WTC11 (cell line): ENCODE measurements around the gene CEP170B. TPM values are rescaled to one million over a fixed set of nuclear protein-coding genes. Genes with fewer than 3 reads are reported as not detected.

Experiments used
- ATAC-seq: fragments of 200-7000 bp; cut with Tn5 transposase; 2 replicates; pipeline ENCODE4 v1.10.0; 2021; ENCODE audit warnings: mild to moderate bottlenecking, moderate library complexity
- CTCF ChIA-PET: fragments of 300-600 bp; sonication (Branson Sonifier 250); formaldehyde crosslinking; loops from one replicate; lab custom pipeline; 2021; ENCODE audit warnings: antibody characterized with exemption; lab: Charles Lee
- POLR2A ChIA-PET: fragments of 350-600 bp; sonication (Branson Sonifier 250); formaldehyde crosslinking; loops from one replicate; lab custom pipeline; 2021; ENCODE audit warnings: antibody characterized with exemption; lab: Charles Lee
- DNase-seq: peaks from one replicate; pipeline ENCODE4 v3.0.0; 2021; ENCODE audit warnings: low spot score
- H3K27ac Mint-ChIP-seq: 2 replicates; pipeline ENCODE4 v1.8.0; 2021; ENCODE audit warnings: mixed read lengths
- H3K27me3 Mint-ChIP-seq: 2 replicates; pipeline ENCODE4 v1.8.0; 2021; ENCODE audit warnings: low read depth, mild to moderate bottlenecking, moderate library complexity, mixed read lengths
- H3K36me3 Mint-ChIP-seq: 2 replicates; pipeline ENCODE4 v1.8.0; 2021; ENCODE audit warnings: mixed read lengths
- H3K4me1 Mint-ChIP-seq: 2 replicates; pipeline ENCODE4 v1.8.0; 2022; ENCODE audit warnings: mixed read lengths
- H3K4me3 Mint-ChIP-seq: 2 replicates; pipeline ENCODE4 v1.8.0; 2021; ENCODE audit warnings: mild to moderate bottlenecking, moderate library complexity, mixed read lengths
- H3K9me3 Mint-ChIP-seq: 2 replicates; pipeline ENCODE4 v1.8.0; 2021; ENCODE audit warnings: mixed read lengths
- ESRRA ChIP-seq: sonication (generic); formaldehyde crosslinking; IDR thresholded peaks from 2 replicates; pipeline ENCODE4 v1.8.1; 2022; ENCODE audit warnings: mild to moderate bottlenecking, missing genetic modification reagents, borderline replicate concordance
- ETV6 ChIP-seq: sonication (generic); formaldehyde crosslinking; IDR thresholded peaks from 2 replicates; pipeline ENCODE4 v1.8.1; 2022; ENCODE audit warnings: mild to moderate bottlenecking, missing genetic modification reagents
- FOXK1 ChIP-seq: sonication (generic); formaldehyde crosslinking; IDR thresholded peaks from 2 replicates; pipeline ENCODE4 v1.8.0; 2022; ENCODE audit warnings: mild to moderate bottlenecking, moderate library complexity, missing genetic modification reagents
- GRHL2 ChIP-seq: fragments of 250-450 bp; sonication (Bioruptor Pico); IDR thresholded peaks from 2 replicates; pipeline ENCODE4 v1.8.0; 2022; ENCODE audit warnings: mild to moderate bottlenecking, moderate library complexity; ENCODE audit not compliant: insufficient replicate concordance, severe bottlenecking
- HMGA2 ChIP-seq: fragments of 250-450 bp; sonication (Bioruptor Pico); IDR thresholded peaks from 2 replicates; pipeline ENCODE4 v1.4.0; 2021; ENCODE audit warnings: mild to moderate bottlenecking, moderate library complexity
- JUN ChIP-seq: sonication (generic); formaldehyde crosslinking; IDR thresholded peaks from 2 replicates; pipeline ENCODE4 v1.8.0; 2023; ENCODE audit warnings: mild to moderate bottlenecking, missing genetic modification reagents
- MXD4 ChIP-seq: fragments of 250-450 bp; sonication (Bioruptor Pico); IDR thresholded peaks from 2 replicates; pipeline ENCODE4 v1.8.0; 2021; ENCODE audit warnings: mild to moderate bottlenecking, moderate library complexity, borderline replicate concordance
- MYBL2 ChIP-seq: sonication (generic); formaldehyde crosslinking; IDR thresholded peaks from 2 replicates; pipeline ENCODE4 v1.8.1; 2023; ENCODE audit warnings: mild to moderate bottlenecking, moderate library complexity, missing genetic modification reagents
- OVOL2 ChIP-seq: fragments of 250-450 bp; sonication (Bioruptor Pico); IDR thresholded peaks from 2 replicates; pipeline ENCODE4 v1.9.0; 2021; ENCODE audit warnings: mild to moderate bottlenecking, borderline replicate concordance
- RORB ChIP-seq: fragments of 250-450 bp; sonication (Bioruptor Pico); IDR thresholded peaks from 2 replicates; pipeline ENCODE4 v1.9.0; 2021; ENCODE audit warnings: mild to moderate bottlenecking
- SMAD4 ChIP-seq: sonication (generic); formaldehyde crosslinking; IDR thresholded peaks from 2 replicates; pipeline ENCODE4 v1.8.0; 2022; ENCODE audit warnings: mild to moderate bottlenecking, missing genetic modification reagents
- ZNF219 ChIP-seq: sonication (generic); formaldehyde crosslinking; IDR thresholded peaks from 2 replicates; pipeline ENCODE4 v1.8.0; 2023; ENCODE audit warnings: missing genetic modification reagents, mild to moderate bottlenecking, borderline replicate concordance
- ZNF317 ChIP-seq: sonication (generic); formaldehyde crosslinking; IDR thresholded peaks from 2 replicates; pipeline ENCODE4 v1.8.1; 2023; ENCODE audit warnings: low read depth, mild to moderate bottlenecking, moderate library complexity, missing genetic modification reagents, borderline replicate concordance
- ZNF671 ChIP-seq: fragments of 250-450 bp; sonication (Bioruptor Pico); IDR thresholded peaks from 2 replicates; pipeline ENCODE4 v1.8.0; 2021; ENCODE audit warnings: mild to moderate bottlenecking
- total RNA-seq: library from RNA; stranded (reverse); gene quantifications from 3 replicates; pipeline ENCODE4 v1.2.3, GENCODE V29; 2021
- TF ChIP-seq, protein P1 (sequence below): sonication (generic); formaldehyde crosslinking; IDR thresholded peaks from 2 replicates; pipeline ENCODE4 v1.8.0; 2023; ENCODE audit warnings: missing genetic modification reagents, mild to moderate bottlenecking, borderline replicate concordance
- TF ChIP-seq, protein P2 (sequence below): fragments of 250-450 bp; sonication (Bioruptor Pico); IDR thresholded peaks from 2 replicates; pipeline ENCODE4 v2.1.2; 2022; ENCODE audit warnings: mild to moderate bottlenecking, moderate library complexity
- TF ChIP-seq, protein P3 (sequence below): sonication (generic); formaldehyde crosslinking; conservative IDR thresholded peaks from 2 replicates; pipeline ENCODE4 v1.8.1; 2023; ENCODE audit warnings: mild to moderate bottlenecking, low read depth, missing genetic modification reagents, moderate library complexity
- TF ChIP-seq, protein P4 (sequence below): sonication (generic); formaldehyde crosslinking; IDR thresholded peaks from 2 replicates; pipeline ENCODE4 v1.8.0; 2023; ENCODE audit warnings: missing genetic modification reagents
- TF ChIP-seq, protein P5 (sequence below): fragments of 250-450 bp; sonication (Bioruptor Pico); IDR thresholded peaks from 2 replicates; pipeline ENCODE4 v1.9.0; 2021; ENCODE audit warnings: moderate library complexity, mild to moderate bottlenecking, inconsistent platforms, borderline replicate concordance
- TF ChIP-seq, protein P6 (sequence below): sonication (generic); formaldehyde crosslinking; IDR thresholded peaks from 2 replicates; pipeline ENCODE4 v1.8.1; 2022; ENCODE audit warnings: mild to moderate bottlenecking, missing genetic modification reagents, moderate library complexity, borderline replicate concordance

CEP170B gene
- total RNA-seq, 1 experiment from 2014 or later: 47.0 TPM

DNA sequence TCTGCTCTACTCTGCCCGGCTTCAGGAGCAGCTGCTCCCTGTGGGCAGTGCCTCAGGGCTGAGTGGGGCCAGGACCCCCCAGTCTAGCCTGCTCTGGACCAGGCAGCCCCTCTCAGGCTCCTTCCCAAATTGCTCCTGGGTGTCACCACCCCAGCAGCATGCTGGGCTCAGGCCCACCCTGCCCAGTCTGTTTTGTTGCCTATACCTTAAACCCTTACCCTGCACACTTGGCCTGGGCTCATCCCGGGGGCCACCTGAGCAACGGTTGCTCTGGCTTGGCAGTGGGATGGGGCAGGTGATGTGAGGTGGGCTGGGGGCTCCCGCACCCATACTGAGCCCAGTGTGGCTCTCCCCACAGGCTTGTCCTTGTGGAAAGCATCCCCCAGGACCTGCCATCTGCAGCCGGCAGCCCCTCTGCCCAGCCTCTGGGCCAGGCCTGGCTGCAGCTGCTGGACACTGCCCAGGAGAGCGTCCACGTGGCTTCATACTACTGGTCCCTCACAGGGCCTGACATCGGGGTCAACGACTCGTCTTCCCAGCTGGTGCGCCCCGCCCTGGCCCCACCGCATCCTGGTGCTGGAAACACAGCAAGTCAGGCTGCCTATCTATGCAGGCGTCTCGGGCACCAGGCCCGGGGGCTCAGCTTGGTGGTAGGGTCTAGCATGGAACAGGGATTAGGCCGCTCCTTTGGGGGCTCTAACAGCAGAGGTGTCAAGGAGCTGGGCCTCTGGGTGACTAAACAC is 63.5 kb downstream of the CEP170B start:
- ChIA-PET CTCF (interaction anchor here (1.0 to 1.7 kb wide), 8 partner anchors 12 to 117 kb away, joined by 3 to 5 read pairs (median 4); partner anchors contain the start of gene CLBA1), POLR2A (no interaction called here)
- no peaks in the 10 kb centered on the region for H3K36me3 Mint-ChIP-seq
- no peak overlapping the region for H3K4me3 Mint-ChIP-seq
- no peaks in the 10 kb centered on the region for H3K4me1 Mint-ChIP-seq
- H3K9me3 Mint-ChIP-seq: peaks cover 5% of the 10 kb centered on the region
- TF ChIP-seq ZNF317 (no peak), GRHL2 (CRISPR knock-in tag) (no peak), SMAD4 (no peak), OVOL2 (no peak)
- TF ChIP-seq, protein P1, sequence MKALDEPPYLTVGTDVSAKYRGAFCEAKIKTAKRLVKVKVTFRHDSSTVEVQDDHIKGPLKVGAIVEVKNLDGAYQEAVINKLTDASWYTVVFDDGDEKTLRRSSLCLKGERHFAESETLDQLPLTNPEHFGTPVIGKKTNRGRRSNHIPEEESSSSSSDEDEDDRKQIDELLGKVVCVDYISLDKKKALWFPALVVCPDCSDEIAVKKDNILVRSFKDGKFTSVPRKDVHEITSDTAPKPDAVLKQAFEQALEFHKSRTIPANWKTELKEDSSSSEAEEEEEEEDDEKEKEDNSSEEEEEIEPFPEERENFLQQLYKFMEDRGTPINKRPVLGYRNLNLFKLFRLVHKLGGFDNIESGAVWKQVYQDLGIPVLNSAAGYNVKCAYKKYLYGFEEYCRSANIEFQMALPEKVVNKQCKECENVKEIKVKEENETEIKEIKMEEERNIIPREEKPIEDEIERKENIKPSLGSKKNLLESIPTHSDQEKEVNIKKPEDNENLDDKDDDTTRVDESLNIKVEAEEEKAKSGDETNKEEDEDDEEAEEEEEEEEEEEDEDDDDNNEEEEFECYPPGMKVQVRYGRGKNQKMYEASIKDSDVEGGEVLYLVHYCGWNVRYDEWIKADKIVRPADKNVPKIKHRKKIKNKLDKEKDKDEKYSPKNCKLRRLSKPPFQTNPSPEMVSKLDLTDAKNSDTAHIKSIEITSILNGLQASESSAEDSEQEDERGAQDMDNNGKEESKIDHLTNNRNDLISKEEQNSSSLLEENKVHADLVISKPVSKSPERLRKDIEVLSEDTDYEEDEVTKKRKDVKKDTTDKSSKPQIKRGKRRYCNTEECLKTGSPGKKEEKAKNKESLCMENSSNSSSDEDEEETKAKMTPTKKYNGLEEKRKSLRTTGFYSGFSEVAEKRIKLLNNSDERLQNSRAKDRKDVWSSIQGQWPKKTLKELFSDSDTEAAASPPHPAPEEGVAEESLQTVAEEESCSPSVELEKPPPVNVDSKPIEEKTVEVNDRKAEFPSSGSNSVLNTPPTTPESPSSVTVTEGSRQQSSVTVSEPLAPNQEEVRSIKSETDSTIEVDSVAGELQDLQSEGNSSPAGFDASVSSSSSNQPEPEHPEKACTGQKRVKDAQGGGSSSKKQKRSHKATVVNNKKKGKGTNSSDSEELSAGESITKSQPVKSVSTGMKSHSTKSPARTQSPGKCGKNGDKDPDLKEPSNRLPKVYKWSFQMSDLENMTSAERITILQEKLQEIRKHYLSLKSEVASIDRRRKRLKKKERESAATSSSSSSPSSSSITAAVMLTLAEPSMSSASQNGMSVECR (CRISPR knock-in tag): no peak
- H3K27ac Mint-ChIP-seq: no peak overlapping the region
- DNase-seq: peak; percentile 5
- no peak for ATAC-seq
- peaks cover 37% of the 10 kb centered on the region for H3K27me3 Mint-ChIP-seq

DNA sequence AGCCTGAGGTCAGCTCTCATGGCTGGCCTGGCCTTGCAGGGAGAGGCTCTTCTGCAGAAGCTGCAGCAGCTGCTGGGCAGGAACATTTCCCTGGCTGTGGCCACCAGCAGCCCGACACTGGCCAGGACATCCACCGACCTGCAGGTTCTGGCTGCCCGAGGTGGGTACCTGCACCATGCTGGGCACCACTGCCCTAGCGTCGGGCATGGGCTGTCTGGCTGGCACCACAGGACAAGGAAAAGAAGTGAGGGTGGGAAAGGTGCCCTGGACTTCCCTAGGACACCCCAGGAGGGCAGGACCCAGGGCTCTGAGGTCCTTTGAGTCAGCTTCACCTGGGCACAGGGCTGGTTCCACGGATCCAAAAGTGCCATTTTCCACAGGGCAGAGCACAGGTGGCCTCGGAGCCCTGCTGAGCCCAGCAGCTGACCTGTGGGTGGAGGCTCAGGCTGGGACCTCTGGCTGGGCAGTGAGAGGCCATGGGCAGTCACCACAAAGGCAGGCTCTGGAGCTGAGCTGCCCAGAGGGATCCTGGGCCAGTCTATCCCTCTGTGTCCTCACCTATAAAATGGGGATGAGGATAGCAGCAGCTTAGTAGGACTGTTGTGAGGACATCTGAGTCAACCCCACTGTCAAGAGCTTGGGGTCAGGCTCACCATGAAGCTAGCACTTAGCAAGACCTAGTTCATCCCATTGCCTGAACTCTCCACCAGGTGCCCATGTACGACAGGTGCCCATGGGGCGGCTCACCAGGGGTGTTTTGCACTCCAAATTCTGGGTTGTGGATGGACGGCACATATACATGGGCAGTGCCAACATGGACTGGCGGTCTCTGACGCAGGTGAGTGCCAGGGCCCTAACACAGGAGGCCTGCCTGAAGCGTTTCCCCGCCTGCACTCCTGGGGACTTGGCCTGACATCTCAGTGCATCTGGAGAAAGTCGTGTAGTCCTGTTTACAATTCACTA is 64.5 kb downstream of the CEP170B start:
- Mint-ChIP-seq H3K4me1 (no peaks in the 10 kb centered on the region), H3K27me3 (peaks cover 43% of the 10 kb centered on the region), H3K36me3 (no peaks in the 10 kb centered on the region), H3K4me3 (no peak overlapping the region), H3K9me3 (no peaks in the 10 kb centered on the region), H3K27ac (no peak overlapping the region)
- CTCF ChIA-PET: interaction anchor here (1.3 kb wide), 1 partner anchor 11 kb away, joined by 4 read pairs; no protein-coding TSS in a partner anchor
- TF ChIP-seq RORB (CRISPR knock-in tag) (no peak), JUN (CRISPR knock-in tag) (no peak), MYBL2 (CRISPR knock-in tag) (no peak), ESRRA (CRISPR knock-in tag) (no peak), MXD4 (CRISPR knock-in tag) (no peak), ETV6 (CRISPR knock-in tag) (no peak), HMGA2 (CRISPR knock-in tag) (no peak), FOXK1 (no peak), ZNF219 (CRISPR knock-in tag) (no peak), ZNF671 (CRISPR knock-in tag) (no peak)
- TF ChIP-seq, protein P2, sequence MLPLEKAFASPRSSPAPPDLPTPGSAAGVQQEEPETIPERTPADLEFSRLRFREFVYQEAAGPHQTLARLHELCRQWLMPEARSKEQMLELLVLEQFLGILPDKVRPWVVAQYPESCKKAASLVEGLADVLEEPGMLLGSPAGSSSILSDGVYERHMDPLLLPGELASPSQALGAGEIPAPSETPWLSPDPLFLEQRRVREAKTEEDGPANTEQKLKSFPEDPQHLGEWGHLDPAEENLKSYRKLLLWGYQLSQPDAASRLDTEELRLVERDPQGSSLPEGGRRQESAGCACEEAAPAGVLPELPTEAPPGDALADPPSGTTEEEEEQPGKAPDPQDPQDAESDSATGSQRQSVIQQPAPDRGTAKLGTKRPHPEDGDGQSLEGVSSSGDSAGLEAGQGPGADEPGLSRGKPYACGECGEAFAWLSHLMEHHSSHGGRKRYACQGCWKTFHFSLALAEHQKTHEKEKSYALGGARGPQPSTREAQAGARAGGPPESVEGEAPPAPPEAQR: no peak
- TF ChIP-seq, protein P3, sequence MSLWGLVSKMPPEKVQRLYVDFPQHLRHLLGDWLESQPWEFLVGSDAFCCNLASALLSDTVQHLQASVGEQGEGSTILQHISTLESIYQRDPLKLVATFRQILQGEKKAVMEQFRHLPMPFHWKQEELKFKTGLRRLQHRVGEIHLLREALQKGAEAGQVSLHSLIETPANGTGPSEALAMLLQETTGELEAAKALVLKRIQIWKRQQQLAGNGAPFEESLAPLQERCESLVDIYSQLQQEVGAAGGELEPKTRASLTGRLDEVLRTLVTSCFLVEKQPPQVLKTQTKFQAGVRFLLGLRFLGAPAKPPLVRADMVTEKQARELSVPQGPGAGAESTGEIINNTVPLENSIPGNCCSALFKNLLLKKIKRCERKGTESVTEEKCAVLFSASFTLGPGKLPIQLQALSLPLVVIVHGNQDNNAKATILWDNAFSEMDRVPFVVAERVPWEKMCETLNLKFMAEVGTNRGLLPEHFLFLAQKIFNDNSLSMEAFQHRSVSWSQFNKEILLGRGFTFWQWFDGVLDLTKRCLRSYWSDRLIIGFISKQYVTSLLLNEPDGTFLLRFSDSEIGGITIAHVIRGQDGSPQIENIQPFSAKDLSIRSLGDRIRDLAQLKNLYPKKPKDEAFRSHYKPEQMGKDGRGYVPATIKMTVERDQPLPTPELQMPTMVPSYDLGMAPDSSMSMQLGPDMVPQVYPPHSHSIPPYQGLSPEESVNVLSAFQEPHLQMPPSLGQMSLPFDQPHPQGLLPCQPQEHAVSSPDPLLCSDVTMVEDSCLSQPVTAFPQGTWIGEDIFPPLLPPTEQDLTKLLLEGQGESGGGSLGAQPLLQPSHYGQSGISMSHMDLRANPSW (CRISPR knock-in tag): no peak
- TF ChIP-seq, protein P4, sequence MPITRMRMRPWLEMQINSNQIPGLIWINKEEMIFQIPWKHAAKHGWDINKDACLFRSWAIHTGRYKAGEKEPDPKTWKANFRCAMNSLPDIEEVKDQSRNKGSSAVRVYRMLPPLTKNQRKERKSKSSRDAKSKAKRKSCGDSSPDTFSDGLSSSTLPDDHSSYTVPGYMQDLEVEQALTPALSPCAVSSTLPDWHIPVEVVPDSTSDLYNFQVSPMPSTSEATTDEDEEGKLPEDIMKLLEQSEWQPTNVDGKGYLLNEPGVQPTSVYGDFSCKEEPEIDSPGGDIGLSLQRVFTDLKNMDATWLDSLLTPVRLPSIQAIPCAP (CRISPR knock-in tag): no peak
- TF ChIP-seq, protein P5, sequence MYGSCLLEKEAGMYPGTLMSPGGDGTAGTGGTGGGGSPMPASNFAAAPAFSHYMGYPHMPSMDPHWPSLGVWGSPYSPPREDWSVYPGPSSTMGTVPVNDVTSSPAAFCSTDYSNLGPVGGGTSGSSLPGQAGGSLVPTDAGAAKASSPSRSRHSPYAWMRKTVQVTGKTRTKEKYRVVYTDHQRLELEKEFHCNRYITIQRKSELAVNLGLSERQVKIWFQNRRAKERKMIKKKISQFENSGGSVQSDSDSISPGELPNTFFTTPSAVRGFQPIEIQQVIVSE: no peak
- TF ChIP-seq, protein P6, sequence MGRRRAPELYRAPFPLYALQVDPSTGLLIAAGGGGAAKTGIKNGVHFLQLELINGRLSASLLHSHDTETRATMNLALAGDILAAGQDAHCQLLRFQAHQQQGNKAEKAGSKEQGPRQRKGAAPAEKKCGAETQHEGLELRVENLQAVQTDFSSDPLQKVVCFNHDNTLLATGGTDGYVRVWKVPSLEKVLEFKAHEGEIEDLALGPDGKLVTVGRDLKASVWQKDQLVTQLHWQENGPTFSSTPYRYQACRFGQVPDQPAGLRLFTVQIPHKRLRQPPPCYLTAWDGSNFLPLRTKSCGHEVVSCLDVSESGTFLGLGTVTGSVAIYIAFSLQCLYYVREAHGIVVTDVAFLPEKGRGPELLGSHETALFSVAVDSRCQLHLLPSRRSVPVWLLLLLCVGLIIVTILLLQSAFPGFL (CRISPR knock-in tag): no peak
- peak; percentile 10 for DNase-seq
- ATAC-seq: no peak
- POLR2A ChIA-PET: no interaction called here
